Progenitor cell of endocrine pancreas (in vitro differentiated cells): ENCODE results near the gene C18orf63. TPM values are rescaled to one million over a fixed set of nuclear protein-coding genes. Genes with fewer than 3 reads are reported as not detected.

Experiments used
- DNase-seq: peaks from one replicate; pipeline ENCODE4 v3.0.0; 2021; ENCODE audit warnings: low spot score; ENCODE audit not compliant: unreplicated experiment
- H3K27ac Mint-ChIP-seq: 2 replicates; pipeline ENCODE4 v1.8.0; 2021; ENCODE audit warnings: mild to moderate bottlenecking, moderate library complexity, mixed read lengths
- H3K27me3 Mint-ChIP-seq: 2 replicates; pipeline ENCODE4 v1.8.0; 2021; ENCODE audit warnings: mixed read lengths
- H3K36me3 Mint-ChIP-seq: 2 replicates; pipeline ENCODE4 v1.8.0; 2022; ENCODE audit warnings: mixed read lengths; ENCODE audit not compliant: insufficient read depth
- H3K4me1 Mint-ChIP-seq: 2 replicates; pipeline ENCODE4 v1.8.0; 2021; ENCODE audit warnings: low read depth, mixed read lengths
- H3K4me3 Mint-ChIP-seq: 2 replicates; pipeline ENCODE4 v1.8.0; 2021; ENCODE audit warnings: low read depth, mild to moderate bottlenecking, moderate library complexity, mixed read lengths
- H3K9me3 Mint-ChIP-seq: 2 replicates; pipeline ENCODE4 v1.8.0; 2021; ENCODE audit warnings: low read depth, mixed read lengths
- total RNA-seq: library from RNA; stranded (reverse); gene quantifications from 2 replicates; pipeline ENCODE4 v1.2.1, GENCODE V29; 2021
- TF ChIP-seq, protein P1 (sequence below): fragments of 200-600 bp; sonication (generic); IDR thresholded peaks from one replicate; pipeline ENCODE4 v1.5.0; 2021; ENCODE audit warnings: antibody characterized with exemption, mild to moderate bottlenecking; ENCODE audit not compliant: unreplicated experiment

C18orf63 gene
- total RNA-seq, 1 donor from 2014 or later, result not detected

DNA sequence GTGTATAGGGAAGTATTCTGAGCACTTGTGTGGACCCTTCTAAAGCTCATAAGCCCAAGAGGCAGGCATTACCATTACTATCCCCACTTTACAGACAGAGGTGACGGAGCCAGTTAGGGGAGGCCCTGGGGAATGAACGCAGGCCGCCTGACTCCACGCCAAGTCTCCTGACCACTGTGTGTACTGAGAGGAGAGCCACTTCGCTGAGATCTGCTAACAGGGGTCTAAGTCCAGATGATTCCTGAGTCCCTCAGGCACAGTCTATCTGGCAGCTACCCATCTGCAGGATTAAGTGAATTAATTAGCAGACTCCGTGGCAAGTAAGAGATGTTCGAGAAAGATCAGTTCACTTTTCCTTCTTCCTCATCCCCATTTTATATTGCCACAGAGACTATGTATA lies 37.6 kb upstream of the C18orf63 start:
- H3K9me3 Mint-ChIP-seq, result no peaks in the 10 kb centered on the region
- H3K36me3 Mint-ChIP-seq, result peaks cover 13% of the 10 kb centered on the region
- no peak overlapping the region for H3K4me3 Mint-ChIP-seq
- H3K4me1 Mint-ChIP-seq, result peaks cover 70% of the 10 kb centered on the region
- no peak for DNase-seq
- TF ChIP-seq, protein P1, sequence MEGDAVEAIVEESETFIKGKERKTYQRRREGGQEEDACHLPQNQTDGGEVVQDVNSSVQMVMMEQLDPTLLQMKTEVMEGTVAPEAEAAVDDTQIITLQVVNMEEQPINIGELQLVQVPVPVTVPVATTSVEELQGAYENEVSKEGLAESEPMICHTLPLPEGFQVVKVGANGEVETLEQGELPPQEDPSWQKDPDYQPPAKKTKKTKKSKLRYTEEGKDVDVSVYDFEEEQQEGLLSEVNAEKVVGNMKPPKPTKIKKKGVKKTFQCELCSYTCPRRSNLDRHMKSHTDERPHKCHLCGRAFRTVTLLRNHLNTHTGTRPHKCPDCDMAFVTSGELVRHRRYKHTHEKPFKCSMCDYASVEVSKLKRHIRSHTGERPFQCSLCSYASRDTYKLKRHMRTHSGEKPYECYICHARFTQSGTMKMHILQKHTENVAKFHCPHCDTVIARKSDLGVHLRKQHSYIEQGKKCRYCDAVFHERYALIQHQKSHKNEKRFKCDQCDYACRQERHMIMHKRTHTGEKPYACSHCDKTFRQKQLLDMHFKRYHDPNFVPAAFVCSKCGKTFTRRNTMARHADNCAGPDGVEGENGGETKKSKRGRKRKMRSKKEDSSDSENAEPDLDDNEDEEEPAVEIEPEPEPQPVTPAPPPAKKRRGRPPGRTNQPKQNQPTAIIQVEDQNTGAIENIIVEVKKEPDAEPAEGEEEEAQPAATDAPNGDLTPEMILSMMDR, result no peak
- H3K27ac Mint-ChIP-seq, result no peak overlapping the region
- no peaks in the 10 kb centered on the region for H3K27me3 Mint-ChIP-seq

DNA sequence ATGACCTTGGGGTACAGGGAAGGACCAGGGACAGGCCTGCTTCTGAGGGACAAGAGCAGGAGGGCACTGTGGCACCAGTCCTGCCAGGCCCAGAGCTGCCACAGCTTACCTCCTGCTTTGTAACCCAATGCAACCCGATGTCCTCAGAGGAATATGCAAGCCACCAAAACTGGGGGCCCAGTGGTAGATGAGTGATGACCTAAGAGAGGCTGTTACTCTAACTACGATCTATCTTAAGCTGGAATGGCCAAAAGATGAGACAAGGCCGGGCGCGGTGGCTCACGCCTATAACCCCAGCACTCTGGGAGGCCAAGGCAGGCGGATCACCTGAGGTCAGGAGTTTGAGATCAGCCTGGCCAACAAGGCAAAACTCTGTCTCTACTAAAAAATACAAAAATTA lies 36.7 kb upstream of the C18orf63 start:
- no peak for DNase-seq
- Mint-ChIP-seq H3K9me3 (no peaks in the 10 kb centered on the region), H3K4me3 (no peak overlapping the region), H3K27me3 (no peaks in the 10 kb centered on the region), H3K27ac (no peak overlapping the region), H3K4me1 (peaks cover 70% of the 10 kb centered on the region), H3K36me3 (peaks cover 12% of the 10 kb centered on the region)
- TF ChIP-seq, protein P1, result no peak

DNA sequence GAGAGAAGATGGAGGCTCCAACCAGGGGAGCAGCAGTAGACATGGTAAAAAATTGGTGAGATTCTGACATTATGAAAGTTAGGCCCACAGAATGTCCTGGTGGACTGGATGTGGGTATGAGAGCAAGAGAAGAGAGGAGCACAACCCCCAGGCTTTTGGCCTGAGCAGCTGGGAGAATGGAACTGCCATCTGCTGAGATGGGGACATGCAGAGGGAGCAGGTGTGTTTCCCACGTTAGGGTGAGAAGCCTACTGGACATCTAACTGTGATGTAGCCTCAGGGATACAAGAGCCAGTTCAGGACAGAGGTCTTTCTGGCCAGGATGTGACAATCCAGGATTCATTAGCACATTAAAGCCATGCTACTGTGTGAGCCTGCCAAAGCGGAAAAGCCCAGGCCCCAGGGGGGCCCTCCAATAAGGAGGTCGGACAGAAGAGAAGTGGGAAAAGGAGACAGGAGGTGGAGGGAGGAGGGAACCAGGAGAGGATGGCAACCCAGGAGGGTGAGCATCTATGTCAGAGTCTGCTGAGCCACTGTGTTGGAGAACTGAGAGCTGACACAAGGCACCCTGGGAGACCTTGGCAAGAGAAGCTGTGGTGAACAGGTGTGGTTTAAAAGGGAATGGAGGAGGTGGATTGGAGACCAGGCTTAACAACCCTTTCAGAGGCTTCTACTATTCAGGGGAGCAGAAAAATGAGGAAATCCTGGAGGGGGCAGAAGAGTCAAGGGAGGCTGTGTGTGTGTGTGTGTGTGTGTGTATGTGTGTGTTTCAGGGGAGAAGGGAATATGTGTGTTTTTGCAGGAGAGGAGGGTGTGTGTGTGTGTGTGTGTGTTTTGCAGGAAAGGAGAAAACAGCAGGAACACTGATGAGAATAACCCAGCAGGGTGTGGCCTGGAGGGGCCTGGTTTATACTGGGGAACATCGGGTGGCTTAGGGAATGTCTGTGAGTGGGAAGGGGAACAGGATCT lies 34.3 kb upstream of the C18orf63 start:
- TF ChIP-seq, protein P1, result no peak
- peaks cover 69% of the 10 kb centered on the region for H3K4me1 Mint-ChIP-seq
- DNase-seq, result no peak
- peak overlapping the region; percentile 60 for H3K4me3 Mint-ChIP-seq
- no peaks in the 10 kb centered on the region for H3K27me3 Mint-ChIP-seq
- H3K27ac Mint-ChIP-seq, result peak overlapping the region; percentile 96
- H3K9me3 Mint-ChIP-seq, result no peaks in the 10 kb centered on the region
- peaks cover 7% of the 10 kb centered on the region for H3K36me3 Mint-ChIP-seq

DNA sequence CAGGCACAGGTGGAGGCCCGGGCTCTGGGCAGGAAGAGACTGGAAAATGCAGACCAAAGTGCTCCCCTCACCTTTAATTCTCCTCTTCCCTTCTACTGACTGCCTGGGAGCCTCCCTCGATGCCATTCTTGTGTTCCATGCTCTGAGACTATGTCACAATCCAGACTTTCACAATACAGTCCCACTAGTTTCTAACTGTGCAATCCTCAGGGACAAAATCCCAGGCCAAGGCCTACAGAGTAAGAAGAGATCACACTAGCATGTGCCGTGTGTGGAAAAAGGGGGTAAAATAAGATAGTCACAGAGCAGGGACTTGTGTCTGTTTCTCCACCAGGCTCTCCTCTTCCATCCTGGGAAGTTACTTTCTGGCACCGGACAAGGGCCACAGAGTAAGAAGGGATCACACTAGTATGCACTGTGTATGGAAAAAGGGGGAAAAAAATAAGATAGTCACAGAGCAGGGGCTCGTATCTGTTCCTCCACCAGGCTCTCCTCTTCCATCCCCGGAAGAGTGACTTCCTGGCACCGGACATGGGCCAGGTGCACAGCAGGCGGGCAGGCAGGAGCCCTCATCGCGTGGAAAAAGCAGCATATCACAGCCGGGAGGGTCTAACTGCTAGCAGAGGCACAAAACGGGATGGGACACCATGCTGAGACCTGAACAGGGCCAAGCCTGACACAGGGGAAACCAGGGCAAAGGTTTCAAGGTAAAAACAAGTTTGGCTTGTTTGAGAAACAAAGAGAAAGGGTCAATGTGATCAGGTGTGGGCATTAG lies 33.5 kb upstream of the C18orf63 start:
- no peak for DNase-seq
- TF ChIP-seq, protein P1, result no peak
- H3K27ac Mint-ChIP-seq, result peak overlapping the region; percentile 96
- H3K4me1 Mint-ChIP-seq, result peaks cover 67% of the 10 kb centered on the region
- peaks cover 7% of the 10 kb centered on the region for H3K36me3 Mint-ChIP-seq
- H3K4me3 Mint-ChIP-seq, result peak overlapping the region; percentile 60
- H3K9me3 Mint-ChIP-seq, result no peaks in the 10 kb centered on the region
- no peaks in the 10 kb centered on the region for H3K27me3 Mint-ChIP-seq
